ENCODE data around the gene C2orf66. TPM values are rescaled to one million over a fixed set of nuclear protein-coding genes. Genes with fewer than 3 reads are reported as not detected.

Gene C2orf66
- under 1 TPM; 0.13 to 0.32 TPM for total RNA-seq

DNA sequence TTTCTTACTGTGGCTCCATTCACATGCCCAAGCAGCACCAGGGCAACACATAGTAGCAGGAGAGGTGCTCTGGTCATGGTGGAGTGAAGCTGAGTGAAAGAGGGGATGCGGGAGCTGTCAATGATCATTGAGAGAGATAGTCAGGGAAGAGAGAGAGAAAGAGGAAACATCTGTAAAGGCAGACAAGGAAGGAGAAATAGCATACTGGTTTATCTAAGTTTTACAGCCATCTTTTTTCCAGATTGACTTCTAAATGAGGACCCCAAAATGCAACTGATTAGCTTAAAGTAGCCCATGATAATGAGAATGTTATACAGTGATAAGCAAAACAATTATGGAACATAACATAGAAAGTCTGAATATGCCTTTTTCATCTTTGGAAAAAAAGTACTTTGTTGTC lies at the start of gene C2orf66:
C2orf66 (minus strand) TSS at position 96 of the 400 bp plus-strand sequence; CDS start at position 77, 19 bp downstream.
- no peak for ATAC-seq
- Mint-ChIP-seq H3K27ac (no peak within 1 kb of the TSS), H3K9me3 (ENCODE audit: insufficient read depth) (no peaks in the 10 kb centered on the region), H3K36me3 (ENCODE audit: low read depth) (no peaks in the 10 kb centered on the region), H3K27me3 (ENCODE audit: low read depth) (peaks cover 39% of the 10 kb centered on the region), H3K4me1 (ENCODE audit: low read depth) (no peaks in the 10 kb centered on the region), H3K4me3 (no peak within 1 kb of the TSS)
- ChIA-PET CTCF (interaction anchor here (1.3 to 1.6 kb wide), 2 partner anchors 9 to 10 kb away, joined by 3 to 5 read pairs; partner anchors contain the start of gene GTF3C3), POLR2A (interaction anchor here (1.2 kb wide), 1 partner anchor 10 kb away, joined by 7 read pairs; the partner anchor contains the start of gene GTF3C3)
- no peak for DNase-seq

GRCh38 chr2:196854629-196855028 lies 45.5 kb upstream of the C2orf66 start:
- ATAC-seq (no peak), DNase-seq (no peak)
- H3K27ac Mint-ChIP-seq = no peak overlapping the region
- no peaks in the 10 kb centered on the region for H3K27me3 Mint-ChIP-seq (ENCODE audit: low read depth)
- no peak overlapping the region for H3K4me3 Mint-ChIP-seq
- peaks cover 9% of the 10 kb centered on the region for H3K4me1 Mint-ChIP-seq (ENCODE audit: low read depth)
- ChIA-PET CTCF (no interaction called here), POLR2A (no interaction called here)
- H3K36me3 Mint-ChIP-seq (ENCODE audit: low read depth) = peaks cover 43% of the 10 kb centered on the region
- H3K9me3 Mint-ChIP-seq (ENCODE audit: insufficient read depth) = peaks cover 11% of the 10 kb centered on the region

DNA sequence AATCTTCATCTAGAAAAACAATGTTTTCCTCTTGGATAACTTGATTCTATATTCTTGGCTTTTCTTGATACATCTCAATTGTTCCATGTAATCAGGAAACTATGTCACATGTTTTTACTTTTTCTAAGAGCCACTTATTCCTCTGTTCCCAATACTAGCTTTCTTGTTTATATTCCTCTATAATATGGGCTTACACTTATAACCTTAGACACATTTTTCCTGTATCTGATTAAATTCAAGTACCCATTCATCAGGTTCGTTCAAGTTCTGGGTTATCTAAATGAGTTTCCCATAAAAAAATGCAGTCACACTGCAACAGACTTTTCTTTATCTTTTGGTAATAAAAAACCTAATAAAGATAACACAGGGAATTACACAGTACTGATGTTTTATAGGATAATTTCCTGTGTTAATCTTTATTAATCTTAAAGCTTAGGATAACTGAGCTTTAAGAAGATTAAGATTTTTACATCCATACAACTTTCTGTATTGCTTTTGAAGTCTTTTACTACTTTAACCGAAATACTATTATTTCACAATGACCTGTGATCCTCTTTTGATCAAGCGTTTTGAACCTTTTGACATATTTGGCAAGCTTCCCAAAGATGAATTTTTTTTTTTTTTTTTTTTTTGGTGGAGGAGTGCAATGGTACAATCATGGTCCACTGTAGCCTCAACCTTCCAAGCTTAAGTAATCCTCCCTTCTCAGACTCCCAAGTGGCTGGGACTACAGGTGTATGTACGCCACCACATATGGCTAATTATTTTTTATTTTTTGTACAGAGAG lies 44.3 kb upstream of the C2orf66 start:
- Mint-ChIP-seq H3K4me1 (ENCODE audit: low read depth) (peaks cover 9% of the 10 kb centered on the region), H3K9me3 (ENCODE audit: insufficient read depth) (peaks cover 1% of the 10 kb centered on the region), H3K4me3 (no peak overlapping the region), H3K36me3 (ENCODE audit: low read depth) (peaks cover 35% of the 10 kb centered on the region), H3K27me3 (ENCODE audit: low read depth) (no peaks in the 10 kb centered on the region), H3K27ac (no peak overlapping the region)
- ChIA-PET CTCF (no interaction called here), POLR2A (no interaction called here)
- DNase-seq (no peak), ATAC-seq (no peak)

DNA sequence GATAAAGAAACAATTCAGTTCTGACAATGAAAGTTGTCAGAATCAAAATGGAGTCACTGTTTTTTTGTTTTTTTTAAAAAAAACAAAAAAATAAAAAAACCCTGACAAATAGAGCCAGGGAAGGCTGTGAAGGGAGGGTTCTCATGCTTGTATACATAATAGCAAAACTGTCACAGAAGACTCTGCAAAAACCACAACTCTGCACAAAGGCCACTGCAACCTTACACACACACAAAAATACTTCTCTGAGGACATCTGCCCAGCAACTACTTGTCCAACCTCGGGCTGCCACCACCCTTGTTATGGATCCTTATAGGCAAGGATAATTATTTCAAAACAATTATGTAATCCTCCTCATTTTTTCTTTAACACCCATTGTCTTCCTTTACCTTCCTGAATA lies 41.9 kb upstream of the C2orf66 start:
- Mint-ChIP-seq H3K27ac (no peak overlapping the region), H3K27me3 (ENCODE audit: low read depth) (no peaks in the 10 kb centered on the region), H3K9me3 (ENCODE audit: insufficient read depth) (peaks cover 3% of the 10 kb centered on the region), H3K36me3 (ENCODE audit: low read depth) (peaks cover 35% of the 10 kb centered on the region), H3K4me3 (no peak overlapping the region), H3K4me1 (ENCODE audit: low read depth) (peaks cover 17% of the 10 kb centered on the region)
- ChIA-PET CTCF (no interaction called here), POLR2A (no interaction called here)
- ATAC-seq (no peak), DNase-seq (no peak)

- ATAC-seq (no peak), DNase-seq (no peak)
- Mint-ChIP-seq H3K36me3 (ENCODE audit: low read depth) (peaks cover 42% of the 10 kb centered on the region), H3K4me1 (ENCODE audit: low read depth) (peaks cover 19% of the 10 kb centered on the region), H3K27ac (no peak overlapping the region), H3K4me3 (no peak overlapping the region), H3K27me3 (ENCODE audit: low read depth) (no peaks in the 10 kb centered on the region), H3K9me3 (ENCODE audit: insufficient read depth) (peaks cover 3% of the 10 kb centered on the region)
- ChIA-PET POLR2A (no interaction called here), CTCF (no interaction called here)
These were observed 40.7 kb upstream of the C2orf66 start for GRCh38 chr2:196849895-196850294.

DNA sequence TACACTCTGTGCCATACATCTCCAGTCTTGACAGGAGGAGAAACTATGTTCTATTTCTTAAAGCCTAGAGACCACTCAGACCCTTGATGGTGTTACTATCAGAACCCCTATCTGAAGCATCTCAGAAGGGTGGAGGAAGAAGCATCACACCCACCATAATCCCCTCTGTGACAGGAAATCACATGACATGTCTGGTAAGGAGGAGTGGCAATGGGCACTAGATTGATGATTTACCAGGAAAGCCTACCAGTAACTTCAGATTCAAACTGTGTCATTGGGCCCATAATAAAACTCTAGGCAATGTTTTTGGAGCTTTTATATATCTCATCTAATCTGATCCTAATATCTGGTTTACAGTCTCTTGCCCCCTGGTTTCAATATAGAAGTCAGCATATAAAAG lies 37.1 kb upstream of the C2orf66 start:
- CTCF ChIA-PET = no interaction called here
- peaks cover 10% of the 10 kb centered on the region for H3K4me1 Mint-ChIP-seq (ENCODE audit: low read depth)

GRCh38 chr2:196845371-196845770 lies 36.2 kb upstream of the C2orf66 start:
- H3K36me3 Mint-ChIP-seq (ENCODE audit: low read depth) = peaks cover 47% of the 10 kb centered on the region
- ATAC-seq = no peak
- peaks cover 10% of the 10 kb centered on the region for H3K4me1 Mint-ChIP-seq (ENCODE audit: low read depth)
- H3K4me3 Mint-ChIP-seq = no peak overlapping the region
- ChIA-PET POLR2A (no interaction called here), CTCF (no interaction called here)
- no peaks in the 10 kb centered on the region for H3K27me3 Mint-ChIP-seq (ENCODE audit: low read depth)
- no peak overlapping the region for H3K27ac Mint-ChIP-seq
- peaks cover 3% of the 10 kb centered on the region for H3K9me3 Mint-ChIP-seq (ENCODE audit: insufficient read depth)
- no peak for DNase-seq

More for the DNA sequence above, 37.1 kb upstream of the C2orf66 start:
- no peak overlapping the region for H3K4me3 Mint-ChIP-seq
- H3K27ac Mint-ChIP-seq = peak overlapping the region; percentile 58
- no peaks in the 10 kb centered on the region for H3K27me3 Mint-ChIP-seq (ENCODE audit: low read depth)
- no peak for DNase-seq
- H3K36me3 Mint-ChIP-seq (ENCODE audit: low read depth) = peaks cover 43% of the 10 kb centered on the region
- POLR2A ChIA-PET = no interaction called here
- peaks cover 3% of the 10 kb centered on the region for H3K9me3 Mint-ChIP-seq (ENCODE audit: insufficient read depth)
- no peak for ATAC-seq

GRCh38 chr2:196840171-196840570 lies 31.0 kb upstream of the C2orf66 start:
- no peaks in the 10 kb centered on the region for H3K9me3 Mint-ChIP-seq (ENCODE audit: insufficient read depth)
- ChIA-PET POLR2A (no interaction called here), CTCF (interaction anchor here (1.3 kb wide), 1 partner anchor 39 kb away, joined by 3 read pairs; no protein-coding TSS in a partner anchor)
- peaks cover 47% of the 10 kb centered on the region for H3K36me3 Mint-ChIP-seq (ENCODE audit: low read depth)
- no peak for ATAC-seq
- no peaks in the 10 kb centered on the region for H3K4me1 Mint-ChIP-seq (ENCODE audit: low read depth)
- H3K27ac Mint-ChIP-seq = no peak overlapping the region
- no peaks in the 10 kb centered on the region for H3K27me3 Mint-ChIP-seq (ENCODE audit: low read depth)
- DNase-seq = no peak
- no peak overlapping the region for H3K4me3 Mint-ChIP-seq

DNA sequence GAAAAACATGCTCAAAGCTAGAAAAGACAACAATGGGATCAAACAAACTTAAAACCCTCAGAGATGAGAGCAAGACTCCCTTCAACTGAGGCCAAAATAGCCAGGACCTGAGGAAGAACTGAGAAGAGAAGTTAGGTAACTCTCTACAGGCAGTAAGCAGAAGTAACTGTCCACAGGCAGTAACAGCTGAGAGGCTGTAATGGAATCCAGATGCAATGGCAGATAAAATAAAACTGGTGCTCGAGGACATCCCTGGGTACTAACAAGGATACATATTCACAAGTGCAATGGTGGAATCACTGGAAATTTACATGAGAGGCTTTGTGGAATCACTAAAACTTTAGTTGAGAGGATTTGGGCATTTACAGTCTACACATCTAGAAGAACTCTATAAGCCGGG lies 30.4 kb upstream of the C2orf66 start:
- H3K27ac Mint-ChIP-seq = no peak overlapping the region

DNA sequence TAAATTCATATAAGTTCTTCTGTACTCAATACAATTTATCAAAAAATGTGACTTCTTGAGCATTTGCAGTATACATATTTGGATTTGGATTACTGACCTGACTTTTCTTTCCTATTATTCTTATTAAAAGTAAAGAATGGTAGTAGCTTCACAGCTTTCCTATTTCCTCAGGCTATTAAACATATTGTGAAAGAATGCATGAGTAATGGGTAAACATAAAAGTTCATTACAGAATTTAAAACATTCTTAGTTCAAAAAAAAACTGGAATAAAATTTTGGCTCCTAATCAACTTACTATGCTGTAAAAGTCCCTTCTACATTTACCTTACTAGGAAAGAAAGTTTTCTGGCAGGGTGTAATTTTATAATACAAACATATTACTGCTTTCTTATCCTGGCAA lies 27.3 kb upstream of the C2orf66 start:
- H3K27me3 Mint-ChIP-seq (ENCODE audit: low read depth) = no peaks in the 10 kb centered on the region
- DNase-seq = no peak
- H3K9me3 Mint-ChIP-seq (ENCODE audit: insufficient read depth) = no peaks in the 10 kb centered on the region
- H3K36me3 Mint-ChIP-seq (ENCODE audit: low read depth) = peaks cover 48% of the 10 kb centered on the region
- H3K4me3 Mint-ChIP-seq = no peak overlapping the region
- ChIA-PET CTCF (no interaction called here), POLR2A (no interaction called here)
- no peaks in the 10 kb centered on the region for H3K4me1 Mint-ChIP-seq (ENCODE audit: low read depth)
- no peak overlapping the region for H3K27ac Mint-ChIP-seq
- no peak for ATAC-seq

More for the DNA sequence above, 30.4 kb upstream of the C2orf66 start:
- ChIA-PET CTCF (interaction anchor here (1.0 kb wide), 1 partner anchor 17 kb away, joined by 3 read pairs; no protein-coding TSS in a partner anchor), POLR2A (no interaction called here)
- H3K36me3 Mint-ChIP-seq (ENCODE audit: low read depth) = peaks cover 46% of the 10 kb centered on the region
- H3K27me3 Mint-ChIP-seq (ENCODE audit: low read depth) = no peaks in the 10 kb centered on the region
- H3K4me1 Mint-ChIP-seq (ENCODE audit: low read depth) = no peaks in the 10 kb centered on the region
- H3K9me3 Mint-ChIP-seq (ENCODE audit: insufficient read depth) = no peaks in the 10 kb centered on the region
- ATAC-seq = no peak
- H3K4me3 Mint-ChIP-seq = no peak overlapping the region
- DNase-seq = no peak

- POLR2A ChIA-PET = no interaction called here
- no peaks in the 10 kb centered on the region for H3K27me3 Mint-ChIP-seq (ENCODE audit: low read depth)
- CTCF ChIA-PET = no interaction called here
- H3K27ac Mint-ChIP-seq = no peak overlapping the region
- H3K36me3 Mint-ChIP-seq (ENCODE audit: low read depth) = peaks cover 20% of the 10 kb centered on the region
- no peak overlapping the region for H3K4me3 Mint-ChIP-seq
- DNase-seq = no peak
- no peak for ATAC-seq
- H3K9me3 Mint-ChIP-seq (ENCODE audit: insufficient read depth) = no peaks in the 10 kb centered on the region
- peaks cover 11% of the 10 kb centered on the region for H3K4me1 Mint-ChIP-seq (ENCODE audit: low read depth)
These were observed 21.5 kb upstream of the C2orf66 start for GRCh38 chr2:196830701-196831100.

- no peak overlapping the region for H3K4me3 Mint-ChIP-seq
- H3K27ac Mint-ChIP-seq = no peak overlapping the region
- no peaks in the 10 kb centered on the region for H3K27me3 Mint-ChIP-seq (ENCODE audit: low read depth)
- ChIA-PET CTCF (interaction anchor here (1.0 kb wide), 1 partner anchor 76 kb away, joined by 3 read pairs; no protein-coding TSS in a partner anchor), POLR2A (interaction anchor here (1.1 kb wide), 1 partner anchor 28 kb away, joined by 4 read pairs; the partner anchor contains the start of gene GTF3C3)
- H3K4me1 Mint-ChIP-seq (ENCODE audit: low read depth) = peaks cover 11% of the 10 kb centered on the region
- DNase-seq (no peak), ATAC-seq (peak; percentile 44)
- H3K9me3 Mint-ChIP-seq (ENCODE audit: insufficient read depth) = no peaks in the 10 kb centered on the region
- H3K36me3 Mint-ChIP-seq (ENCODE audit: low read depth) = peaks cover 22% of the 10 kb centered on the region
These were observed 18.2 kb upstream of the C2orf66 start for GRCh38 chr2:196827356-196827755.

Measured in activated CD8-positive, alpha-beta T cell treated with anti-CD3 and anti-CD28 coated beads, Interleukin-2, amount 10 ng/mL, durations not matched to agents 7 days and 5 days (primary cell).